Measurements from ENCODE around the gene HACD3. TPM values are rescaled to one million over a fixed set of nuclear protein-coding genes. Genes with fewer than 3 reads are reported as not detected.
A peak's percentile ranks its signal among the peaks of the same experiment; 100 is the strongest.

Gene HACD3
- total and polyA plus RNA-seq, 2 of the 13 experiments (the other 11 are each of a cell fraction or from before 2014, with no cell fraction given) = 73.6 to 161 TPM

GRCh38 chr15:65530318-65531111, at the start of gene HACD3 (continued):
- TF ChIP-seq ZNF639 (CRISPR knock-in tag; conservative IDR thresholded peaks at IDR 0.05) = peak; percentile 38; the same call in 1 of the 2 replicates
- TF ChIP-seq NFIC (IDR thresholded peaks at IDR 0.05; ENCODE audit: low read length) = no peak
- TF ChIP-seq ZNF724P (CRISPR knock-in tag; IDR thresholded peaks at IDR 0.05; ENCODE audit: borderline replicate concordance) = peak; percentile 71; the same call in 1 of the 2 replicates
- no peak for TF ChIP-seq GMEB2 (CRISPR knock-in tag; IDR thresholded peaks at IDR 0.05; ENCODE audit: low read depth)
- peak; percentile 80 for TF ChIP-seq SP4 (CRISPR knock-in tag; IDR thresholded peaks at IDR 0.05)
- TF ChIP-seq HNRNPH1 (optimal IDR thresholded peaks at IDR 0.05; ENCODE audit: low read depth, low read length) = no peak
- TF ChIP-seq ZNF382 (CRISPR knock-in tag; IDR thresholded peaks at IDR 0.05; ENCODE audit: borderline replicate concordance) = no peak
- TF ChIP-seq CAMTA2 (CRISPR knock-in tag; IDR thresholded peaks at IDR 0.05; ENCODE audit: borderline replicate concordance) = peak; percentile 73; the same call in 1 of the 2 replicates
- no peak; the same call in 1 of the 2 replicates for TF ChIP-seq PHF21A (CRISPR knock-in tag; IDR thresholded peaks at IDR 0.05)
- TF ChIP-seq HHEX (CRISPR knock-in tag; IDR thresholded peaks at IDR 0.05) = no peak
- TF ChIP-seq GLMP (CRISPR knock-in tag; IDR thresholded peaks at IDR 0.05; ENCODE audit: borderline replicate concordance) = no peak
- TF ChIP-seq ZNF263 (CRISPR knock-in tag; IDR thresholded peaks at IDR 0.05) = peak; percentile 54; the same call in 1 of the 2 replicates
- TF ChIP-seq HES4 (CRISPR knock-in tag; IDR thresholded peaks at IDR 0.05; ENCODE audit: borderline replicate concordance) = peak; percentile 93
- no peak for TF ChIP-seq REPIN1 (CRISPR knock-in tag; IDR thresholded peaks at IDR 0.05; ENCODE audit: borderline replicate concordance, low read depth)
- TF ChIP-seq NRL (CRISPR knock-in tag; IDR thresholded peaks at IDR 0.05; ENCODE audit: borderline replicate concordance) = peak; percentile 96
- peak; percentile 96 for TF ChIP-seq IRF9 (CRISPR knock-in tag; IDR thresholded peaks at IDR 0.05; ENCODE audit: borderline replicate concordance)
- TF ChIP-seq BCLAF1 (IDR thresholded peaks at IDR 0.05) = no peak
- TF ChIP-seq TERF1 (CRISPR knock-in tag; IDR thresholded peaks at IDR 0.05) = peak; percentile 87; the same call in 1 of the 2 replicates
- TF ChIP-seq MED1 (CRISPR knock-in tag; IDR thresholded peaks at IDR 0.05) = peak; percentile 75

Data from HepG2 (cell line).